Neural progenitor cell (in vitro differentiated cells): ENCODE data around the gene RPS3A.

ENCODE experiments used
- EZH2 ChIP-seq: fragments of 200-600 bp; sonication (generic); IDR thresholded peaks from 2 replicates; pipeline ENCODE4 v1.6.1; 2017; ENCODE audit warnings: antibody characterized with exemption, mild to moderate bottlenecking, moderate library complexity
- EZH2phosphoT487 ChIP-seq: fragments of 200-600 bp; sonication (generic); IDR thresholded peaks from 2 replicates; pipeline ENCODE4 v1.6.1; 2017; ENCODE audit warnings: antibody characterized with exemption
- TF ChIP-seq, protein P1 (sequence below): fragments of 200-600 bp; sonication (generic); IDR thresholded peaks from 2 replicates; pipeline ENCODE4 v1.5.1; 2017; ENCODE audit warnings: antibody characterized with exemption, mild to moderate bottlenecking

- TF ChIP-seq, protein P1, sequence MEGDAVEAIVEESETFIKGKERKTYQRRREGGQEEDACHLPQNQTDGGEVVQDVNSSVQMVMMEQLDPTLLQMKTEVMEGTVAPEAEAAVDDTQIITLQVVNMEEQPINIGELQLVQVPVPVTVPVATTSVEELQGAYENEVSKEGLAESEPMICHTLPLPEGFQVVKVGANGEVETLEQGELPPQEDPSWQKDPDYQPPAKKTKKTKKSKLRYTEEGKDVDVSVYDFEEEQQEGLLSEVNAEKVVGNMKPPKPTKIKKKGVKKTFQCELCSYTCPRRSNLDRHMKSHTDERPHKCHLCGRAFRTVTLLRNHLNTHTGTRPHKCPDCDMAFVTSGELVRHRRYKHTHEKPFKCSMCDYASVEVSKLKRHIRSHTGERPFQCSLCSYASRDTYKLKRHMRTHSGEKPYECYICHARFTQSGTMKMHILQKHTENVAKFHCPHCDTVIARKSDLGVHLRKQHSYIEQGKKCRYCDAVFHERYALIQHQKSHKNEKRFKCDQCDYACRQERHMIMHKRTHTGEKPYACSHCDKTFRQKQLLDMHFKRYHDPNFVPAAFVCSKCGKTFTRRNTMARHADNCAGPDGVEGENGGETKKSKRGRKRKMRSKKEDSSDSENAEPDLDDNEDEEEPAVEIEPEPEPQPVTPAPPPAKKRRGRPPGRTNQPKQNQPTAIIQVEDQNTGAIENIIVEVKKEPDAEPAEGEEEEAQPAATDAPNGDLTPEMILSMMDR, result no peak
- TF ChIP-seq EZH2 (no peak), EZH2phosphoT487 (no peak)
These were observed 25.0 kb upstream of the RPS3A start for GRCh38 chr4:151074416-151074916.
